ENCODE results near the gene PARP9. TPM values are rescaled to one million over a fixed set of nuclear protein-coding genes. Genes with fewer than 3 reads are reported as not detected.

Gene PARP9
- total and polyA plus RNA-seq, 10 of the 15 experiments (the other 5 are each of a cell fraction or from before 2014, with no cell fraction given) = 34.0 to 122 (median 46.1) TPM

DNA sequence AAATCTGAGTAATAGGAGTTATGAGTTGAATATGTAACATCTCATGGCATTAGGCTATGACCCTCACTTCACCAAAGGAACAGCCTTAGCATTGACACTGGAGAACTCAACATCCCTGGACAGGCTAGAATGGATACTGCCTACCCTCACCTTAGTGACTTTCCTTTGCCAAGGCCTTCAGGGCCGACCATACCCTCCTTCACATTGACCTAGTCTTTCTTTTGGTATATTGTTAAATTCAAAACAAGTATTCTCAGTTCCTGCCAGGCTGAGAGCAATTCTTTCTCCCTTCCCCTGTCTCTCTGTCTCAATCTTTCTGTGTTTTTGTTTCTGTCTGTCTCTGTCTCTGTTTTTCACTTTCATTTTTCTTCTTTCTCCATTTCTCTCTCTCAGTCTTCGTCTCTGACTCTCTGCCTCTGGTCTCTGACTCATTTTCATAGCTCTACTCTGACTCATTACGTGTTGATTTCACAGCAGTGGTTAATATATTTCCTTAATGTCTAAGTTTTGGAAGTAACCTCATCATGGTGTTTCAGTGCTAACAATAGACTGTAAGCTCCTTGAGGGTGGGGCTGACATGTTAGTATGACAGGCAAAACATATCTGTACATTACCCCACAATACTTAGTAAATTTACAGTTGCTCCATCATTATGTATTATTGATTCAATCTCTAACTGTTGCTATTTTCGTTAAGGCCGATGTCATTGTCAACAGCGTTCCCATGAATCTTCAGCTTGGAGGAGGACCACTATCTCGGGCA, 45.9 kb upstream of the PARP9 start (continued):
- TF ChIP-seq, protein P1, sequence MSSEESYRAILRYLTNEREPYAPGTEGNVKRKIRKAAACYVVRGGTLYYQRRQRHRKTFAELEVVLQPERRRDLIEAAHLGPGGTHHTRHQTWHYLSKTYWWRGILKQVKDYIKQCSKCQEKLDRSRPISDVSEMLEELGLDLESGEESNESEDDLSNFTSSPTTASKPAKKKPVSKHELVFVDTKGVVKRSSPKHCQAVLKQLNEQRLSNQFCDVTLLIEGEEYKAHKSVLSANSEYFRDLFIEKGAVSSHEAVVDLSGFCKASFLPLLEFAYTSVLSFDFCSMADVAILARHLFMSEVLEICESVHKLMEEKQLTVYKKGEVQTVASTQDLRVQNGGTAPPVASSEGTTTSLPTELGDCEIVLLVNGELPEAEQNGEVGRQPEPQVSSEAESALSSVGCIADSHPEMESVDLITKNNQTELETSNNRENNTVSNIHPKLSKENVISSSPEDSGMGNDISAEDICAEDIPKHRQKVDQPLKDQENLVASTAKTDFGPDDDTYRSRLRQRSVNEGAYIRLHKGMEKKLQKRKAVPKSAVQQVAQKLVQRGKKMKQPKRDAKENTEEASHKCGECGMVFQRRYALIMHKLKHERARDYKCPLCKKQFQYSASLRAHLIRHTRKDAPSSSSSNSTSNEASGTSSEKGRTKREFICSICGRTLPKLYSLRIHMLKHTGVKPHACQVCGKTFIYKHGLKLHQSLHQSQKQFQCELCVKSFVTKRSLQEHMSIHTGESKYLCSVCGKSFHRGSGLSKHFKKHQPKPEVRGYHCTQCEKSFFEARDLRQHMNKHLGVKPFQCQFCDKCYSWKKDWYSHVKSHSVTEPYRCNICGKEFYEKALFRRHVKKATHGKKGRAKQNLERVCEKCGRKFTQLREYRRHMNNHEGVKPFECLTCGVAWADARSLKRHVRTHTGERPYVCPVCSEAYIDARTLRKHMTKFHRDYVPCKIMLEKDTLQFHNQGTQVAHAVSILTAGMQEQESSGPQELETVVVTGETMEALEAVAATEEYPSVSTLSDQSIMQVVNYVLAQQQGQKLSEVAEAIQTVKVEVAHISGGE (CRISPR knock-in tag; IDR thresholded peaks at IDR 0.05) = no peak
- TF ChIP-seq, protein P2, sequence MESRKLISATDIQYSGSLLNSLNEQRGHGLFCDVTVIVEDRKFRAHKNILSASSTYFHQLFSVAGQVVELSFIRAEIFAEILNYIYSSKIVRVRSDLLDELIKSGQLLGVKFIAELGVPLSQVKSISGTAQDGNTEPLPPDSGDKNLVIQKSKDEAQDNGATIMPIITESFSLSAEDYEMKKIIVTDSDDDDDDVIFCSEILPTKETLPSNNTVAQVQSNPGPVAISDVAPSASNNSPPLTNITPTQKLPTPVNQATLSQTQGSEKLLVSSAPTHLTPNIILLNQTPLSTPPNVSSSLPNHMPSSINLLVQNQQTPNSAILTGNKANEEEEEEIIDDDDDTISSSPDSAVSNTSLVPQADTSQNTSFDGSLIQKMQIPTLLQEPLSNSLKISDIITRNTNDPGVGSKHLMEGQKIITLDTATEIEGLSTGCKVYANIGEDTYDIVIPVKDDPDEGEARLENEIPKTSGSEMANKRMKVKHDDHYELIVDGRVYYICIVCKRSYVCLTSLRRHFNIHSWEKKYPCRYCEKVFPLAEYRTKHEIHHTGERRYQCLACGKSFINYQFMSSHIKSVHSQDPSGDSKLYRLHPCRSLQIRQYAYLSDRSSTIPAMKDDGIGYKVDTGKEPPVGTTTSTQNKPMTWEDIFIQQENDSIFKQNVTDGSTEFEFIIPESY (IDR thresholded peaks at IDR 0.05) = no peak; the same call in 1 of the 2 replicates
- TF ChIP-seq ETV6 (conservative IDR thresholded peaks at IDR 0.05 in 1 of 2, IDR thresholded peaks at IDR 0.05 in 1 of 2; ENCODE audit: borderline replicate concordance in 1 of 2, low read depth in 1 of 2) = peak in 1 of 2 experiments; percentile 99; a peak in 2 of 4 replicates
- peak; percentile 98 for TF ChIP-seq BCL11A (IDR thresholded peaks at IDR 0.05; ENCODE audit: low read depth, low read length)
- TF ChIP-seq, protein P3, sequence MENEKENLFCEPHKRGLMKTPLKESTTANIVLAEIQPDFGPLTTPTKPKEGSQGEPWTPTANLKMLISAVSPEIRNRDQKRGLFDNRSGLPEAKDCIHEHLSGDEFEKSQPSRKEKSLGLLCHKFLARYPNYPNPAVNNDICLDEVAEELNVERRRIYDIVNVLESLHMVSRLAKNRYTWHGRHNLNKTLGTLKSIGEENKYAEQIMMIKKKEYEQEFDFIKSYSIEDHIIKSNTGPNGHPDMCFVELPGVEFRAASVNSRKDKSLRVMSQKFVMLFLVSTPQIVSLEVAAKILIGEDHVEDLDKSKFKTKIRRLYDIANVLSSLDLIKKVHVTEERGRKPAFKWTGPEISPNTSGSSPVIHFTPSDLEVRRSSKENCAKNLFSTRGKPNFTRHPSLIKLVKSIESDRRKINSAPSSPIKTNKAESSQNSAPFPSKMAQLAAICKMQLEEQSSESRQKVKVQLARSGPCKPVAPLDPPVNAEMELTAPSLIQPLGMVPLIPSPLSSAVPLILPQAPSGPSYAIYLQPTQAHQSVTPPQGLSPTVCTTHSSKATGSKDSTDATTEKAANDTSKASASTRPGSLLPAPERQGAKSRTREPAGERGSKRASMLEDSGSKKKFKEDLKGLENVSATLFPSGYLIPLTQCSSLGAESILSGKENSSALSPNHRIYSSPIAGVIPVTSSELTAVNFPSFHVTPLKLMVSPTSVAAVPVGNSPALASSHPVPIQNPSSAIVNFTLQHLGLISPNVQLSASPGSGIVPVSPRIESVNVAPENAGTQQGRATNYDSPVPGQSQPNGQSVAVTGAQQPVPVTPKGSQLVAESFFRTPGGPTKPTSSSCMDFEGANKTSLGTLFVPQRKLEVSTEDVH (IDR thresholded peaks at IDR 0.05; ENCODE audit: low read depth, partially characterized antibody) = no peak
- TF ChIP-seq ASH2L (IDR thresholded peaks at IDR 0.05; ENCODE audit: borderline replicate concordance, low read depth) = no peak
- TF ChIP-seq, protein P4, sequence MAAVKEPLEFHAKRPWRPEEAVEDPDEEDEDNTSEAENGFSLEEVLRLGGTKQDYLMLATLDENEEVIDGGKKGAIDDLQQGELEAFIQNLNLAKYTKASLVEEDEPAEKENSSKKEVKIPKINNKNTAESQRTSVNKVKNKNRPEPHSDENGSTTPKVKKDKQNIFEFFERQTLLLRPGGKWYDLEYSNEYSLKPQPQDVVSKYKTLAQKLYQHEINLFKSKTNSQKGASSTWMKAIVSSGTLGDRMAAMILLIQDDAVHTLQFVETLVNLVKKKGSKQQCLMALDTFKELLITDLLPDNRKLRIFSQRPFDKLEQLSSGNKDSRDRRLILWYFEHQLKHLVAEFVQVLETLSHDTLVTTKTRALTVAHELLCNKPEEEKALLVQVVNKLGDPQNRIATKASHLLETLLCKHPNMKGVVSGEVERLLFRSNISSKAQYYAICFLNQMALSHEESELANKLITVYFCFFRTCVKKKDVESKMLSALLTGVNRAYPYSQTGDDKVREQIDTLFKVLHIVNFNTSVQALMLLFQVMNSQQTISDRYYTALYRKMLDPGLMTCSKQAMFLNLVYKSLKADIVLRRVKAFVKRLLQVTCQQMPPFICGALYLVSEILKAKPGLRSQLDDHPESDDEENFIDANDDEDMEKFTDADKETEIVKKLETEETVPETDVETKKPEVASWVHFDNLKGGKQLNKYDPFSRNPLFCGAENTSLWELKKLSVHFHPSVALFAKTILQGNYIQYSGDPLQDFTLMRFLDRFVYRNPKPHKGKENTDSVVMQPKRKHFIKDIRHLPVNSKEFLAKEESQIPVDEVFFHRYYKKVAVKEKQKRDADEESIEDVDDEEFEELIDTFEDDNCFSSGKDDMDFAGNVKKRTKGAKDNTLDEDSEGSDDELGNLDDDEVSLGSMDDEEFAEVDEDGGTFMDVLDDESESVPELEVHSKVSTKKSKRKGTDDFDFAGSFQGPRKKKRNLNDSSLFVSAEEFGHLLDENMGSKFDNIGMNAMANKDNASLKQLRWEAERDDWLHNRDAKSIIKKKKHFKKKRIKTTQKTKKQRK (IDR thresholded peaks at IDR 0.05; ENCODE audit: low read depth, low read length) = no peak
- TF ChIP-seq IRF3 (IDR thresholded peaks at IDR 0.05) = no peak
- TF ChIP-seq POLR2AphosphoS5 (IDR thresholded peaks at IDR 0.05; ENCODE audit: low read length) = 0 out of 2 replicates have a peak, but pooled peaks have one; percentile 25
- no peak; the same call in 1 of the 2 replicates for TF ChIP-seq RAD21 (IDR thresholded peaks at IDR 0.05; ENCODE audit: insufficient read depth, low read depth, low read length)
- TF ChIP-seq MTA2 (IDR thresholded peaks at IDR 0.05; ENCODE audit: low read depth) = peak; percentile 99
- TF ChIP-seq ESRRA (IDR thresholded peaks at IDR 0.05; ENCODE audit: low read length) = no peak
- TF ChIP-seq TARDBP (IDR thresholded peaks at IDR 0.05; ENCODE audit: borderline replicate concordance) = no peak; the same call in 1 of the 2 replicates
- TF ChIP-seq IKZF2 (IDR thresholded peaks at IDR 0.05) = peak; percentile 99 to 100
- peak; percentile 99 for TF ChIP-seq NBN (IDR thresholded peaks at IDR 0.05)
- TF ChIP-seq TCF12 (IDR thresholded peaks at IDR 0.05; ENCODE audit: low read depth, low read length) = no peak

Data from GM12878 (cell line).